Measurements from ENCODE around the gene ATXN7L2. TPM values are rescaled to one million over a fixed set of nuclear protein-coding genes. Genes with fewer than 3 reads are reported as not detected.

The ATXN7L2 gene
- total RNA-seq, 2 donors from 2014 or later, result 3.1 to 7.7 TPM

- ATAC-seq (ENCODE audit: insufficient number of reproducible peaks, low FRiP score, low read depth) (no peak), DNase-seq (ENCODE audit: low spot score) (no peak)
- no peak for TF ChIP-seq CTCF (IDR thresholded peaks at IDR 0.05)
- no peaks in the 10 kb centered on the region for H3K4me1 ChIP-seq (ENCODE audit: control insufficient read depth in 1 of 2, low read depth in 2 of 2)
- H3K27ac ChIP-seq, result no peak overlapping the region
- H3K36me3 ChIP-seq, result peaks cover 3% of the 10 kb centered on the region
- H3K4me3 ChIP-seq, result no peak overlapping the region
- no peaks in the 10 kb centered on the region for H3K27me3 ChIP-seq (replicated peaks; ENCODE audit: insufficient read depth)
- no peaks in the 10 kb centered on the region for H3K9me3 ChIP-seq
Measured at GRCh38 chr1:109476825-109477224, 6.9 kb upstream of the ATXN7L2 start.

GRCh38 chr1:109477821-109478220, 5.9 kb upstream of the ATXN7L2 start:
- ATAC-seq (ENCODE audit: insufficient number of reproducible peaks, low FRiP score, low read depth), result no peak
- DNase-seq (ENCODE audit: low spot score), result no peak
- H3K36me3 ChIP-seq, result peaks cover 3% of the 10 kb centered on the region

GRCh38 chr1:109478806-109479205, 4.9 kb upstream of the ATXN7L2 start:
- peaks cover 3% of the 10 kb centered on the region for H3K36me3 ChIP-seq
- no peak overlapping the region for H3K27ac ChIP-seq
- TF ChIP-seq CTCF (IDR thresholded peaks at IDR 0.05), result no peak
- peaks cover 3 to 7% of the 10 kb centered on the region in 2 donors for H3K4me1 ChIP-seq (ENCODE audit: control insufficient read depth in 1 of 2, low read depth in 2 of 2)
- ATAC-seq (ENCODE audit: insufficient number of reproducible peaks, low FRiP score, low read depth) (no peak), DNase-seq (ENCODE audit: low spot score) (no peak)
- H3K27me3 ChIP-seq (replicated peaks; ENCODE audit: insufficient read depth), result no peaks in the 10 kb centered on the region
- H3K9me3 ChIP-seq, result no peaks in the 10 kb centered on the region
- no peak overlapping the region for H3K4me3 ChIP-seq

More at GRCh38 chr1:109477821-109478220, 5.9 kb upstream of the ATXN7L2 start:
- H3K9me3 ChIP-seq, result no peaks in the 10 kb centered on the region
- H3K27ac ChIP-seq, result no peak overlapping the region
- H3K27me3 ChIP-seq (replicated peaks; ENCODE audit: insufficient read depth), result no peaks in the 10 kb centered on the region
- peaks cover under 1% of the 10 kb centered on the region in 2 donors for H3K4me1 ChIP-seq (ENCODE audit: control insufficient read depth in 1 of 2, low read depth in 2 of 2)
- H3K4me3 ChIP-seq, result no peak overlapping the region
- TF ChIP-seq CTCF (IDR thresholded peaks at IDR 0.05), result no peak

- TF ChIP-seq CTCF (IDR thresholded peaks at IDR 0.05), result no peak
- no peak overlapping the region for H3K4me3 ChIP-seq
- ATAC-seq (ENCODE audit: insufficient number of reproducible peaks, low FRiP score, low read depth), result no peak
Measured at GRCh38 chr1:109479311-109479710, 4.4 kb upstream of the ATXN7L2 start.

GRCh38 chr1:109479901-109480300, 3.8 kb upstream of the ATXN7L2 start:
- H3K27me3 ChIP-seq (replicated peaks; ENCODE audit: insufficient read depth), result no peaks in the 10 kb centered on the region
- peaks cover 4 to 14% of the 10 kb centered on the region in 2 donors for H3K4me1 ChIP-seq (ENCODE audit: control insufficient read depth in 1 of 2, low read depth in 2 of 2)
- peaks cover 3% of the 10 kb centered on the region for H3K36me3 ChIP-seq
- H3K9me3 ChIP-seq, result no peaks in the 10 kb centered on the region
- no peak overlapping the region for H3K27ac ChIP-seq
- DNase-seq (ENCODE audit: low spot score) (no peak), ATAC-seq (ENCODE audit: insufficient number of reproducible peaks, low FRiP score, low read depth) (no peak)
- no peak overlapping the region for H3K4me3 ChIP-seq
- TF ChIP-seq CTCF (IDR thresholded peaks at IDR 0.05), result no peak

More at GRCh38 chr1:109479311-109479710, 4.4 kb upstream of the ATXN7L2 start:
- DNase-seq (ENCODE audit: low spot score), result no peak
- no peaks in the 10 kb centered on the region for H3K27me3 ChIP-seq (replicated peaks; ENCODE audit: insufficient read depth)
- no peak overlapping the region for H3K27ac ChIP-seq
- no peaks in the 10 kb centered on the region for H3K9me3 ChIP-seq
- H3K4me1 ChIP-seq (ENCODE audit: control insufficient read depth in 1 of 2, low read depth in 2 of 2), result peaks cover 3 to 9% of the 10 kb centered on the region in 2 donors
- peaks cover 3% of the 10 kb centered on the region for H3K36me3 ChIP-seq

All from thoracic aorta (tissue), 2 donors.